GM19438 (cell line): ENCODE measurements around the gene RPL6.
A peak's percentile ranks its signal among the peaks of the same experiment; 100 is the strongest.

ENCODE experiments used
- ATAC-seq: cut with Tn5 transposase; IDR thresholded peaks from one replicate; pipeline ENCODE4 v1.9.1; 2021; ENCODE audit warnings: low read depth; ENCODE audit not compliant: unreplicated experiment

Gene RPL6

GRCh38 chr12:112381406-112381882 lies 28.0 kb downstream of the RPL6 start:
- peak; percentile 42 for ATAC-seq

- ATAC-seq, result no peak
Observed at GRCh38 chr12:112380663-112381405, 28.6 kb downstream of the RPL6 start.

- no peak for ATAC-seq
Observed at GRCh38 chr12:112375105-112375504, 34.3 kb downstream of the RPL6 start.

- ATAC-seq, result no peak
Observed at GRCh38 chr12:112374166-112374740, 35.2 kb downstream of the RPL6 start.

GRCh38 chr12:112370868-112371510 lies 38.4 kb downstream of the RPL6 start:
- no peak for ATAC-seq

GRCh38 chr12:112370199-112370598 lies 39.2 kb downstream of the RPL6 start:
- ATAC-seq, result no peak

- no peak for ATAC-seq
Observed at GRCh38 chr12:112368856-112369255, 40.5 kb downstream of the RPL6 start.

- no peak for ATAC-seq
Observed at GRCh38 chr12:112367965-112368364, 41.4 kb downstream of the RPL6 start.

GRCh38 chr12:112362310-112362709 lies 47.1 kb downstream of the RPL6 start:
- ATAC-seq, result no peak

GRCh38 chr12:112361271-112361670 lies 48.1 kb downstream of the RPL6 start:
- ATAC-seq, result no peak

- no peak for ATAC-seq
Observed at GRCh38 chr12:112359290-112359689, 50.1 kb downstream of the RPL6 start.

GRCh38 chr12:112357214-112357613 lies 52.2 kb downstream of the RPL6 start:
- no peak for ATAC-seq
